Effector CD4-positive, alpha-beta T cell (primary cell): ENCODE measurements around the gene DPEP3.

Source experiments
- DNase-seq: peaks from one replicate; pipeline ENCODE4 v3.0.0-alpha.2; 2020

Gene DPEP3

GRCh38 chr16:67930191-67930590 is 50.1 kb downstream of the DPEP3 start:
- DNase-seq: no peak

- peak; percentile 64 for DNase-seq
These were observed 51.5 kb downstream of the DPEP3 start for GRCh38 chr16:67928561-67929364.

GRCh38 chr16:67928147-67928546 is 52.2 kb downstream of the DPEP3 start:
- DNase-seq: no peak

GRCh38 chr16:67927131-67927941 is 53.0 kb downstream of the DPEP3 start:
- no peak for DNase-seq

GRCh38 chr16:67926181-67926750 is 54.0 kb downstream of the DPEP3 start:
- no peak for DNase-seq
